ENCODE results near the gene ABHD17C.

GRCh38 chr15:80694611-80695098 is 455 bp upstream of the ABHD17C start:
- TF ChIP-seq POLR2A (IDR thresholded peaks at IDR 0.05; ENCODE audit: low read length) (no peak), GATA1 (IDR thresholded peaks at IDR 0.05; ENCODE audit: low read depth, low read length) (no peak)
